Neuronal stem cell (in vitro differentiated cells): ENCODE results near the gene CENPP.

Experiments used
- DNase-seq: peaks from one replicate; pipeline ENCODE4 v3.0.0-alpha.2; 2013; ENCODE audit warnings: low spot score
- H2AFZ ChIP-seq: one replicate; pipeline ENCODE4 v1.6.1; 2013; ENCODE audit warnings: mild to moderate bottlenecking, low read length, inconsistent platforms
- H2AK5ac ChIP-seq: 2 replicates; pipeline ENCODE4 v1.6.1; 2013; ENCODE audit warnings: low read depth, mild to moderate bottlenecking, inconsistent platforms, low read length, moderate library complexity, mixed read lengths
- H2BK120ac ChIP-seq: 2 replicates; pipeline ENCODE4 v1.6.1; 2013; ENCODE audit warnings: low read depth, mild to moderate bottlenecking, inconsistent platforms, low read length, moderate library complexity, mixed read lengths
- H2BK12ac ChIP-seq: one replicate; pipeline ENCODE4 v1.6.1; 2013; ENCODE audit warnings: low read length, inconsistent platforms
- H2BK15ac ChIP-seq: 2 replicates; pipeline ENCODE4 v1.6.1; 2013; ENCODE audit warnings: mild to moderate bottlenecking, low read length, inconsistent platforms, mixed read lengths
- H2BK5ac ChIP-seq: one replicate; pipeline ENCODE4 v1.6.1; 2013; ENCODE audit warnings: inconsistent platforms, mild to moderate bottlenecking, low read length, moderate library complexity
- H3K14ac ChIP-seq: one replicate; pipeline ENCODE4 v1.6.1; 2013; ENCODE audit warnings: low read length, inconsistent platforms
- H3K18ac ChIP-seq: 2 replicates; pipeline ENCODE4 v1.6.1; 2013; ENCODE audit warnings: low read length, inconsistent platforms
- H3K23ac ChIP-seq: 2 replicates; pipeline ENCODE4 v1.6.1; 2013; ENCODE audit warnings: low read depth, mild to moderate bottlenecking, mixed read lengths, low read length, inconsistent platforms; ENCODE audit not compliant: poor library complexity
- H3K27ac ChIP-seq: replicated peaks from 3 replicates; pipeline ENCODE4 v1.5.1; 2013; ENCODE audit warnings: low read length, inconsistent platforms
- H3K27me3 ChIP-seq, 3 experiments: 2 replicates each; pipeline ENCODE4 v1.6.1; 2013; ENCODE audit warnings: low read length in 3 of 3, mild to moderate bottlenecking in 2 of 3, inconsistent platforms in 1 of 3, low read depth in 1 of 3, mixed read lengths in 1 of 3, moderate library complexity in 1 of 3; ENCODE audit not compliant: control insufficient read depth in 3 of 3, insufficient read depth in 3 of 3
- H3K36me3 ChIP-seq, 2 donors: replicated peaks in 1 of 2; 2 replicates each; pipeline ENCODE4 v1.6.1; 2013; ENCODE audit warnings: low read length in 2 of 2; ENCODE audit not compliant: control insufficient read depth in 2 of 2, insufficient read depth in 2 of 2
- H3K4ac ChIP-seq: 2 replicates; pipeline ENCODE4 v1.6.1; 2013; ENCODE audit warnings: inconsistent platforms, mild to moderate bottlenecking, low read length, moderate library complexity
- H3K4me1 ChIP-seq, 2 donors: 1 replicate in 1 of 2; 2 replicates in 1 of 2; pipeline ENCODE4 v1.6.1; 2013; ENCODE audit warnings: low read length in 2 of 2, low read depth in 1 of 2; ENCODE audit not compliant: control insufficient read depth in 2 of 2, insufficient read depth in 1 of 2
- H3K4me2 ChIP-seq: one replicate; pipeline ENCODE4 v1.6.1; 2013; ENCODE audit warnings: mild to moderate bottlenecking, low read length, inconsistent platforms; ENCODE audit not compliant: insufficient read depth, poor library complexity, severe bottlenecking
- H3K4me3 ChIP-seq, 2 donors: 2 replicates each; pipeline ENCODE4 v1.5.1; 2013; ENCODE audit warnings: low read length in 2 of 2, mild to moderate bottlenecking in 2 of 2, inconsistent platforms in 1 of 2, moderate library complexity in 1 of 2
- H3K79me1 ChIP-seq: one replicate; pipeline ENCODE4 v1.6.1; 2013; ENCODE audit warnings: low read depth, mild to moderate bottlenecking, inconsistent platforms, low read length, moderate library complexity
- H3K9ac ChIP-seq: one replicate; pipeline ENCODE4 v1.6.1; 2013; ENCODE audit warnings: mild to moderate bottlenecking, low read depth, low read length, inconsistent platforms; ENCODE audit not compliant: poor library complexity
- H3K9me3 ChIP-seq, 2 donors: replicated peaks in 1 of 2; 2 replicates each; pipeline versions ENCODE3 to v1.6.1; 2013; ENCODE audit warnings: low read length in 2 of 2, mild to moderate bottlenecking in 2 of 2, inconsistent platforms in 1 of 2, low read depth in 1 of 2, mixed read lengths in 1 of 2, moderate library complexity in 1 of 2; ENCODE audit not compliant: control insufficient read depth in 2 of 2, insufficient read depth in 1 of 2
- H4K8ac ChIP-seq: one replicate; pipeline ENCODE4 v1.6.1; 2013; ENCODE audit warnings: low read depth, mild to moderate bottlenecking, inconsistent platforms, low read length, moderate library complexity
- H4K91ac ChIP-seq: one replicate; pipeline ENCODE4 v1.6.1; 2013; ENCODE audit warnings: low read length, low read depth, mild to moderate bottlenecking, inconsistent platforms; ENCODE audit not compliant: poor library complexity
- whole genome bisulfite sequencing, 2 donors: extraction: QIAGEN DNeasy Blood & Tissue Kit; methylation state at CpG; one replicate each; pipeline ENCODE4 v1.1.7; 2013; ENCODE audit warnings: missing lambda C conversion rate in 2 of 2, mixed read lengths in 1 of 2; ENCODE audit not compliant: insufficient read length in 2 of 2, insufficient replicate concordance in 1 of 2; ENCODE audit errors: extremely low coverage in 2 of 2; 5-methylcytosine and 5-hydroxymethylcytosine counted together

Gene CENPP

DNA sequence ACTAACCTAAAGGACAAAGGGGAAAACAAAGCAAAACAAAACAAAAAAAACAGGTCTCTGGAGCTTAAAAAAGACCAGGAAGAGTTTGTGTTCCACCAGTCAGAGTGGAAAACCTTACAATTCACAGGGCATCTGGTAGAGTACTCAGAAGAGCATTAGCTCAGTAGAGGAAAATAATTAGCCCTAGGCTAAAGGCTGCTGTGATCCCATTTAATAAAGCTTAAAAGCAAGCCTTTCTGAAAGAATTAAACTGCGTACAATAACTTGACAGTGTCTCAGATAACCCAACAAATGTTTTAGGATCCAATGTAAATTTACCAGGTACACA is 202.7 kb downstream of the CENPP start:
- Histone ChIP-seq H2BK12ac (no peak overlapping the region), H2AFZ (no peak overlapping the region), H4K91ac (no peak overlapping the region), H3K9ac (no peak overlapping the region), H2BK5ac (no peak overlapping the region), H3K18ac (no peak overlapping the region), H3K9me3 (no peaks in the 10 kb centered on the region), H2BK15ac (no peak overlapping the region), H3K27me3 (no peaks in the 10 kb centered on the region), H2AK5ac (no peak overlapping the region), H3K36me3 (no peaks in the 10 kb centered on the region), H3K4me3 (no peak overlapping the region), H3K14ac (no peak overlapping the region), H4K8ac (no peak overlapping the region), H3K23ac (no peak overlapping the region), H2BK120ac (no peak overlapping the region), H3K4me2 (no peak overlapping the region), H3K27ac (no peak overlapping the region), H3K4me1 (no peaks in the 10 kb centered on the region), H3K79me1 (no peaks in the 10 kb centered on the region), H3K4ac (no peak overlapping the region)
- WGBS, 2 donors, result no CpG with 5 or more reads among the region's 1 CpG
- no peak for DNase-seq

DNA sequence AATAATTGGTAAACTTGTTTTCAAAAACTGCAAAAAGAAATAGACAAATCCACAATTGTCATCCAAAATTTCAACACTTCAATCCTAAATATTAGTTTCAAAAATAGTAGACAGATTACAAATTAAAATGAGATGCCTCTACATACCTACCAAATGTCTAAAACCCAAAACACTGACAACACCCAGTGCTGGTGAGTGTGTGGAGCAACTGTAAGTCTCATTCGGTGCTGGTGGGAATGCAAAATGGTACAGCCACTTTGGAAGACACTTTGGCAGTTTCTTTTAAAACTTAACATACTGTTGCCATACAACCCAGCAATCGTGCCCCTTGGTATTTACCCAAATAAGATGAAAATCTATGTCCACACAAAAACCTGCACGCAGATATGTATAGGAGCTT is 203.4 kb downstream of the CENPP start:
- Histone ChIP-seq H3K9ac (no peak overlapping the region), H4K8ac (no peak overlapping the region), H2AFZ (no peak overlapping the region), H3K18ac (no peak overlapping the region), H2BK12ac (no peak overlapping the region), H2BK5ac (no peak overlapping the region), H4K91ac (no peak overlapping the region), H3K4ac (no peak overlapping the region), H3K36me3 (no peaks in the 10 kb centered on the region), H2BK120ac (no peak overlapping the region), H3K27me3 (no peaks in the 10 kb centered on the region), H3K79me1 (no peaks in the 10 kb centered on the region), H3K27ac (no peak overlapping the region), H2AK5ac (no peak overlapping the region), H2BK15ac (no peak overlapping the region), H3K9me3 (no peaks in the 10 kb centered on the region), H3K4me2 (no peak overlapping the region), H3K4me3 (no peak overlapping the region), H3K14ac (no peak overlapping the region), H3K4me1 (no peaks in the 10 kb centered on the region), H3K23ac (no peak overlapping the region)
- WGBS, 2 donors, result no CpG with 5 or more reads among the region's 3 CpGs
- no peak for DNase-seq

DNA sequence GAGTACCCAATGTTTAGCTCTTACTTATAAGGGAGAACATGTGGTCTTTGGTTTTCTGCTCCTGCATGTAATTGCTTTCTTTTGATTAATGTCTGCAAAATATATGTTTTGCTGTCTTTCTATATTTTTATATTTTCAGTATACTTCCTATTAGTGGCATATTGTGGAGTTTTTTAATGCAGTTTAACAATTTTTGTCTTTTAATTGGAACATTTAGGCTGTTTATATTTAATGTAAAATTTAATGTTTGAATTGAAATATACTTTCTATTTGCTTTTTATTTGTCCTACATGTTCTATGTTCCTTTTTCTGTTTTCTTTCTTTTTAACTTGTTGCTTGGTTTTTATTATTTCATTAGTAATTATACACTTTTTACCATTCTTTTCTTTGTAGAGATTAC is 205.1 kb downstream of the CENPP start:
- H2BK5ac ChIP-seq, result no peak overlapping the region
- no peak overlapping the region for H3K4me2 ChIP-seq
- H3K27ac ChIP-seq, result no peak overlapping the region
- no peak overlapping the region for H3K14ac ChIP-seq
- H3K9me3 ChIP-seq, result no peaks in the 10 kb centered on the region
- H3K27me3 ChIP-seq, result no peaks in the 10 kb centered on the region
- no peak overlapping the region for H3K23ac ChIP-seq
- no peaks in the 10 kb centered on the region for H3K36me3 ChIP-seq
- DNase-seq, result no peak
- H3K18ac ChIP-seq, result no peak overlapping the region
- no peak overlapping the region for H2BK120ac ChIP-seq
- H4K91ac ChIP-seq, result no peak overlapping the region
- H2AFZ ChIP-seq, result no peak overlapping the region
- no peak overlapping the region for H3K9ac ChIP-seq
- no peak overlapping the region for H2BK15ac ChIP-seq
- H3K4me1 ChIP-seq, result peaks cover 0 to 4% of the 10 kb centered on the region in 2 donors
- no peak overlapping the region for H4K8ac ChIP-seq
- H2AK5ac ChIP-seq, result no peak overlapping the region
- H3K4ac ChIP-seq, result no peak overlapping the region
- H3K79me1 ChIP-seq, result no peaks in the 10 kb centered on the region
- H2BK12ac ChIP-seq, result no peak overlapping the region
- H3K4me3 ChIP-seq, result no peak overlapping the region

DNA sequence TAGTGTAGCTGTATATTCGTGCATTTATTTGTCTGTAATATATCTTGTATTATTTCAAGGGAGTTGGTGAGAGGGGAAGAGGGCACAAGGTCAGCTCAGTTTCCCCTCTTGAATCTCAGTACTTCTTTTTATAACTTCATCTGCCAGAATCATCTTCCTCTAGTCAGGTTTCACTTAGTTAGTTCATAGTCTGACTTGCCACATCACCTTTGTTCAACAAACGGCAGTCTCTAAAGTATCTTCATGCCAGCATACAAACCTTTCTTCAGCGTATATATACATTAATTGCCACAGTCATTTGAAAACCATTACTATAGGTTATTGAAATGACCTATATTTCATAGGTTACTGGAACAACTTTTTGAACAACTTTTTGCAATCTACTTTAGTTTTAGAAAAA is 208.5 kb downstream of the CENPP start:
- H3K4me1 ChIP-seq, result peaks cover 0 to 9% of the 10 kb centered on the region in 2 donors
- H3K9ac ChIP-seq, result no peak overlapping the region
- no peak overlapping the region for H3K4me3 ChIP-seq
- no peak for DNase-seq
- H3K4me2 ChIP-seq, result no peak overlapping the region
- H3K79me1 ChIP-seq, result no peaks in the 10 kb centered on the region
- no peak overlapping the region for H2BK12ac ChIP-seq
- H3K14ac ChIP-seq, result no peak overlapping the region
- H3K4ac ChIP-seq, result no peak overlapping the region
- H4K91ac ChIP-seq, result no peak overlapping the region
- H3K36me3 ChIP-seq, result no peaks in the 10 kb centered on the region
- H3K18ac ChIP-seq, result no peak overlapping the region
- peak overlapping the region; percentile 17 for H2AFZ ChIP-seq
- H3K23ac ChIP-seq, result no peak overlapping the region
- no peak overlapping the region for H2BK5ac ChIP-seq
- H2BK120ac ChIP-seq, result no peak overlapping the region
- no CpG with 5 or more reads among the region's 3 CpGs for WGBS, 2 donors
- H2AK5ac ChIP-seq, result no peak overlapping the region
- H3K27me3 ChIP-seq, result no peaks in the 10 kb centered on the region
- H2BK15ac ChIP-seq, result no peak overlapping the region
- no peak overlapping the region for H3K27ac ChIP-seq
- no peaks in the 10 kb centered on the region for H3K9me3 ChIP-seq
- no peak overlapping the region for H4K8ac ChIP-seq
